Suppressor macrophage treated with lipopolysaccharide for 4 hours (primary cell): ENCODE results near the gene MTHFD2L.

ENCODE experiments used
- DNase-seq: peaks from one replicate; pipeline ENCODE4 v3.0.0-alpha.2; 2020

Gene MTHFD2L

GRCh38 chr4:74258963-74259362 is 101.0 kb downstream of the MTHFD2L start:
- no peak for DNase-seq

DNA sequence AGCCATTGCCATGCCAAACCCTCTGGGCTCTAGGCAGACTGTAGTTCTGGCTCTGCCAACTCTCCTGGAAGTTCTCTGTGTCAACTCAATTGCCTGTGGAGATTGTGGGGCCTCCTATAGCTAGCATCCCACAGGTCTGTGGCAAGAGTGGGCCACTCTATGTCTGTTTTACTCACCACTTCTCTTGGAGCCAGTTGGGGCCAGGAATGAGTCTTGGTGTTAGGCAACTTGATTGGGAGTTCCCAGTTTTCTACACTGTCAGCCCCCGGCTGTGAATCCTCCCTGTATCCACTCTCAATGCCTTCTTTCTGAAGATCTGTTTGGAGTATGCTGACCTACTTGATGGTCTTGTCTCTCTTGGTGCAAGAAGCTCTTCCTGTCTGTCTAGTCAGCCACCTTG is 102.1 kb downstream of the MTHFD2L start:
- peak; percentile 23 for DNase-seq

- peak; percentile 30 for DNase-seq
These were observed 104.6 kb downstream of the MTHFD2L start for GRCh38 chr4:74262522-74262921.

- peak; percentile 19 for DNase-seq
These were observed 105.6 kb downstream of the MTHFD2L start for GRCh38 chr4:74263551-74263950.

- DNase-seq = peak; percentile 34
These were observed 108.2 kb downstream of the MTHFD2L start for GRCh38 chr4:74266081-74266480.

DNA sequence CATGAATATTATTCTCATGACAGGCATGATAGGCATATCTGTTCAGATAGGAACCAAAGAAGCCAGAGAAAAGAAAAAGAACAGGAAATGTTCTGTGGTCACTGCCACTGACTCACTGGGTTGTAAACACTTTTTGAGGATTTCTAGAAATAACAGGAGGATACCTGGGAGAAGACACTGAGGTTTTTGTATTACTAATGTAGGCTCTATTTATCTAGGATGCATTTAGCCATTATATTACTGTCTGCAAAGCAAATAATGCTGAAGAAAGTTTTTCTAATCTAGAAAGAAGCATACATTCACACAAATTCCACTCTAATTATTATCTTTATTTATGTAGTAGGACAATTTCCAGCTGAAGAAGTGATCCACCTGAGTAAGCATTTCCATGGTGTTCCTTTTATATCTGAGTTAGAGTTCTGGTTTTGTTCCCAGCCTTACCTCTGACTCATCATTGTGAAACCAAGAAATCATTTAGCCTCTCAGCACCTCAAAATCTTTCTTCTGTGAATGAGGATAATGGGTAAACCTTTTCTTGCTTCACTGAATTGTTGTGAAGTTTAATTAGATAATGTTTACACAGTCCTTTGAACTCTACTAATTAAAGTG is 110.2 kb downstream of the MTHFD2L start:
- DNase-seq = peak; percentile 46

GRCh38 chr4:74268643-74269042 is 110.7 kb downstream of the MTHFD2L start:
- DNase-seq = no peak

DNA sequence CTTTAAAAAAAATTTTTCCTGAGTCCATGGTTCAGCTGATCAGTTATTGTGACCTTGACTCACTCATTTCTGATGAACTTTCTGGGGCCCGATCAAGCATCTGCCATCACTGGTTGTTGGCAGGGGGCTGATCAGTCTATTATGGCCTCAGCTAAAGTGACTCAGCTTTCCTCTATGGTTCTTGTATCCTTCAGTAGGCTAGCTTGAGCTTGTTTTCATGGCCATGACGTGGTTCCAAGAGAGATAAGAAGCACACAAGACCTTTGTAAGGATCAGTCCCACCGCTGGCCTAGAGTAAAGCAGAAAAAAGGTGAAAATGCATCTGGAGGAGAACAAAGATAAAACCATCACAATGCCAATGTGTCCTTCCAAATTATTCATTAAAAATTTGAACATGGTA is 120.6 kb downstream of the MTHFD2L start:
- no peak for DNase-seq

- DNase-seq = no peak
These were observed 121.8 kb downstream of the MTHFD2L start for GRCh38 chr4:74279716-74280115.

DNA sequence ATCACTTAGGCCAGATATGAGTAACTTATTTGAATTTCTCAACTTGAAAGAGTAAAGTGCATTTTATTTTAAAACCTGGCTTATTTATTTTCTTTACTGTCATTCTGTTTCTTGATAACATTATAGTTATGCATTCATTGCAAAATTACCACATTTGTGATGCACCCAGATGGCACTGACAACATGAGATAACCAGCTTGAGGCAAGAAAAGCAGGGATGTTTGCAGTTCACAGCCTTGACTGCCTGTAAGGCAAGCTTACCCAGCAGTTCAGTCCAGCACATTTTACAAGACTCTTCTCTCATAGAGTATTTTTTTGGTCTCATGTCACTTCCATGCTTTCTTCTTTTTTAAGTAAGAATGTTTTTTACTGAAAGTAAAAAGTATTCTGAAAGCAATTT is 125.0 kb downstream of the MTHFD2L start:
- DNase-seq = no peak

- DNase-seq = no peak
These were observed 125.7 kb downstream of the MTHFD2L start for GRCh38 chr4:74283614-74284013.

DNA sequence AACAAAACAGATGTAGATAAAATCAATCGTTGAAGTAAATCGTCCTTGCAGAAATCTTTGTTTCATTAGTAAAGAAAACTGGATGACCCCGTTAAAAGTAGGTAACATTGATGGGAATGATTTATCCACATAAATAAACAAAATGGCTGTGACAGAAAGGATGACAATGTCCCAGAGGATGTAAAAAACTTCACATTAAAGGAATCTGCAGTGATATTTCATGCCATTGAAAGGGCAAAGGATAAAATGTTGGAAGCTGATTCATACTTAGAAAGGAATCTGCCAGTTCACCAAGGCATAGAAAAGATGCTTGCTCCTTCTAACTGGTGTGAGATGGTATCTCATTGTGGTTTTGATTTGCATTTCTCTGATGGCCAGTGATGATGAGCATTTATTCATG is 126.1 kb downstream of the MTHFD2L start:
- no peak for DNase-seq

- DNase-seq = no peak
These were observed 129.2 kb downstream of the MTHFD2L start for GRCh38 chr4:74287164-74287563.

DNA sequence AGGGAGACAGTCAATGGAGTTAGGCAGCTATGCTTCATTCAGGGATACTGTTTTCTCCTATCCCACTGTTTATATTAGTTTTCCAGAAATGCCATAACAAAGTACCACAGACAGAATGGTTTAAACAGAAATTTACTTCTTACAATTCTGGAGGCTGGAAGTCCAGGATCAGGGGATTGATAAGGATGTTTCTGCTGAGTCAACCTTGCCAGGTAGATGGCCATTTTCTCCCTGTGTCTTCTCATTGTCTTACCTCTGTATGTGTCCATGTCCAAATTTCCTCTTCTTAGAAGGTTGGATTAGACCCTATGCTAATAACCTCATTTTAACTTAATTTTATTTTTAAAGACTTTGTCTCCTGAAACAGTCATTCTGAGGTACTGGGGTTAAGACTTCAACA is 129.9 kb downstream of the MTHFD2L start:
- DNase-seq = no peak

DNA sequence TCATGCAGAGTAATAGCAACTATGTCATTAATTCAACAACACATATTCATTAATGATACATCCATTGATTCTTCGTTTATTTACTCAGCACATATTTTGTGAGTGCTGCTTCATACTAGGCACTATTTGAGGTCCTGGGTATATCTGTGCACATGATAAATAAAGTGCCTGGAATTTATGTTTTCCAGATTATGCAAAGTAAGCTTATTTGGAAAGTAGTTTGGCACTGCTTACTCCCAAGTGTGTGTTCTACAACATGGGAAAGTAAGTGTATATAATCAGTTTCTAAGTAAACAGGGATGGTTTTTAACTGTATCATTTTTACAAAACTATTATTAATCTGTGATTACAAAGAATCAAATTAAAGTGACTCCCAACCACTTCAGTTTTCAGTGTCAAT is 133.6 kb downstream of the MTHFD2L start:
- DNase-seq = no peak

- DNase-seq = no peak
These were observed 134.4 kb downstream of the MTHFD2L start for GRCh38 chr4:74292111-74292870.

DNA sequence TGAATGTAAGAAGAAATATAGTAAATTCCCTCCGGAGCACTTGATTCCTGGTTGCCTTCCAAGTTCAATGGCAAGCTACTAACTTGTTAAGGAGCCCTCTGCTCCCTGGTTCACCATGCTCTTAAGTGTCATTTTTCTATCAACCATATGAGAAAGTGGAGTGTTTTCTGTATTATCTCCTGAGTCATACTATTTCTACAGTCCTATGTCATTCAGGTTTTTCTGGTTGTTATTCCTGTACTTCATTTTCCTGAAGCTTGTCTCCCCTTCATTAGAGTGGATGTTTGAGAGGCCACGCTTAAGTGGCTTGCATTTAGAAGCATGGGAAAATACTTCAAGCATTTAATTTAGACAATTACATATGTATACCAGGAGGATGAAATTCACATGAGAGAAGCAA is 135.6 kb downstream of the MTHFD2L start:
- DNase-seq = no peak

DNA sequence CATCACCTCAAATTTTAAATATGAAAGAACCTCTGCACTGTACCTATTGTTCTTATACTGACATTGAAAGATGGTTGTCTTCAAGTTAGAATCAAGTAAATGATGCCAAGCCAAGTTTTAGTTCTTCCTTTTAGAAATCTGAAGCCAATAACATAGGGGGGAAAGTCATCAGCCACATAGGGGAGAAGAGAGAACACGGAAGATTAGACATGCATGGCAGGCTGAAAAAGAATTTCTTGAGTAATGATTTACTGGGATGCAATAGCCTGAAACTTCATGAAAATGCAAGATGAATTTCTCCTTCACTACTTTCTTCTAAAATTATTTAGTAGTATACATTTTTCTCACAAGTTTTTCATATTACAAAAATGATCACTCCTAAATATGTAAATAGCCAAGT is 136.8 kb downstream of the MTHFD2L start:
- DNase-seq = no peak

DNA sequence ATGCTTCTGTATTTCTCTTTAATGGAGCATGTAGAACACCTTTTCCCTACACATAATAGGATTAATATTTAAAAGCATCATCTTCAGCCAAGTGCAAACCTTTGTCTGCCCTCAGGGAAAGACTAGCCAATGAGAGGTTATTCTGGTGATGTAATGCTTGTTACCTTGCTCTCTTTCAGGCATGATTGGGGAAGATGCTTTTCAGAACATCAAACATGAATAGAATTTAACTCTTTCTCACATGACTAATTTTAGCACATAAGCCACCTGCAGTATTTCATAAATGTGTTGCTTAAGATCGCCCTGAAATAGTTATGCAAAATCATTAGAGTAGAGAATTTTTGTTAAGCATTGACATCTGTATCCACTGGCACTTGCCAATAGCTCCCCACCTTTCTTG is 139.6 kb downstream of the MTHFD2L start:
- DNase-seq = no peak

DNA sequence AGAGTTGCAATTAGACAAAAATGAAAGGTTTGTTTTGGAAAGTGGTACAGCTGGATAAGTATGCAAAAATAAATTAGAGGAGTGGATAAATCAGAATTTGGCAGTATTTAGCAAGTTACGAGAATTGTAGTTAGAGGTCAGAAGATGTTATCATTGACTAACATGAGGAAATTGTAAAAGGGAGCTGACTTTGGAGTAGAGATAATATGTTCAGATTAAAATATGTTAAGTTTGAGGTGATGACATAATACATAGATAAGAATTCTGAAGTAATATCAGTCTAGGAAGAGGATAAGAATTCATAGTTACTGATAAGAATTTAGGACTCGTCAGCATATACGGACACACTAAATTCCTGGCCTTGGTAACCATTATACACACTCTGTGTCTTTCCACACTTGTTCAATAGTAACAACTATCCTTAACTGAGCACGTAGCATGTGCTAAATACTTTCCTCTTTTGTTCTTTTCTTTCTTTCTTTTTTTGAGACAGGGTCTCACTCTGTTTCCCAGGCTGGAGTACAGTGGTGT is 146.2 kb downstream of the MTHFD2L start:
- DNase-seq = no peak

DNA sequence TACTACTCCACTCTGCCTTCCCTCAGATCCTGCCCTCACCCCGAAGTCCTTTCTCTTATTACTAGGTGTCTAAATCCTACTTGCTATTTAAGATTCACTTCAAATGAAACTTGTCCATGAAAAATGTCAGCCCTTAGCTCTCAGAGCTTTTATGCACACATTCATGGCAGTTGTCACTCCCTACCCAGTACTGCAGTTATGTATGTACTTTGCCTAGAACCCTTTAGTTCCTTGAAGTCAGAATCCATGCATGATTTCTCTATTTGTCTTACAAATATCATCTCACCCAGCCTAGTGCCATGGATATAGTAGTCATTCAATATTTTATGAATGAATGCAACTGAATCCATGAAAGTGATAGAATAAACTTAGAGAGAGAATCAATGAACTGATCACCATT is 147.1 kb downstream of the MTHFD2L start:
- DNase-seq = no peak

DNA sequence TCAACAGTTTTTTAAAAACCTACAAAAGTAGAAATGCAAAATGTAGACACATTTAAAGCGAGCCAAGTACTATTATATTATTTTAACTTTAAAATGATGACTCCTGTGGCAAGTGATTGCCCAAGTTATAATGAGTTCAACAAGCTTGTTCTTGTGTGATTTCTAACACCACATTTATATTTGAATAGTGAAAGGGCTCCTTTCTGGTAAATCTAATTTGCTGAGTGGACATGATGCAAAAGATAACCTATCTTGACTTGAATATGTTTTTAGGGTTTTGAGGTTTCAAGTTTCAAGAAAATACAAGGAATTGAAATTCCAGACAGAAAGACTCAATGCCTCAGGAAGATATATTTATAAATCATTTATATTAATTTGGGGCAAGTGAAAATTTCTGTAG is 149.3 kb downstream of the MTHFD2L start:
- no peak for DNase-seq

DNA sequence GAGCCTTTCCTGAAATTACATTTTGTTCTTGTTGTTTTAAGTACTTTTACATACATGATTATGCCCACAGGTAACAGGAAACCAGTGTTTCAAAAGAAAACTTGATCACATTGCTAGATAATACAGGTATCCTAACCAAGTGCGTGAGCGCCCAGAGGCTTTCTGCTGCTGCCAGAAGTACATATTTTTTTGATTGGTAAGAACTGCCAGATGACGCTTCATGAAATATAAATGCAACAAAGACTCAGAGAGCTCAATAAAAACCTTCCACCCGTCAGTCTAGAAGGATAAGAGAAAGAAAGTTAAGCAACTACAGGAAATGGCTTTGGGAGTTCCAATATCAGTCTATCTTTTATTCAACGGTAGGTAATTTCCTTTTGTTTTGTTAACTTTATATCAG is 150.3 kb downstream of the MTHFD2L start, which contains the start of gene EPGN:
TSS of gene EPGN (plus strand) at position 256 of the 400 bp plus-strand sequence. CDS start at position 320, 64 bp downstream.
- DNase-seq = no peak

DNA sequence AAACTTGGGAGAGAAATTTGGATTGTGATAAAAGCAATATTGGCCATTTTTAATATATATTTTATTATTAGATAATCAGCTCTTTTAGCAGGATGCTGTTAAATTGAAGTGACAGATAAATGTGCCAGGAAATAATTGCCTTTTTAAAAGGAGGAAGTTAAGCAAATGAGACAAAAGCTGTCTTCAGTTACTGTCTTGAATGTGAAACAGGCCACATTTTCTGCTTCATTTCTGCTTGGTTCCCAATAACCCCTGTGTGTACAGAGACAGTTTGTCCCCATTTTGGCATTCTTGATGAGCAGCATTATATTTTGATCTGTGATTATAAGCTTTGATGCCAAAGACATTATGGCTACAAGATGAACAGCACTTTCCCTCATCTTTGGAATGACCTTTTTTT is 151.3 kb downstream of the MTHFD2L start:
- peak; percentile 13 for DNase-seq
